Measurements from ENCODE around the gene PTPRD. TPM values are rescaled to one million over a fixed set of nuclear protein-coding genes. Genes with fewer than 3 reads are reported as not detected.

PTPRD gene
- total RNA-seq, 3 donors from 2014 or later (not counting 1 experiment from before 2014, with no cell fraction given): 0.05 to 0.68 TPM; not detected in 1

GRCh38 chr9:8685825-8686224, 1927.0 kb downstream of the PTPRD start:
- DNase-seq: no peak
- Mint-ChIP-seq H3K36me3 (no peaks in the 10 kb centered on the region), H3K4me3 (no peak overlapping the region), H3K27ac (no peak overlapping the region), H3K4me1 (no peaks in the 10 kb centered on the region), H3K9me3 (peaks cover 0 to 2% of the 10 kb centered on the region in 2 donors), H3K27me3 (ENCODE audit: low read depth in 2 of 2) (no peaks in the 10 kb centered on the region)
- Histone ChIP-seq H3K27ac (ENCODE audit: low read length) (no peak overlapping the region), H3K9me3 (ENCODE audit: control insufficient read depth, insufficient read depth, low read length) (no peaks in the 10 kb centered on the region), H3K36me3 (ENCODE audit: control insufficient read depth, insufficient read depth, low read length) (no peaks in the 10 kb centered on the region), H3K4me1 (ENCODE audit: control insufficient read depth, insufficient read depth, low read length) (no peaks in the 10 kb centered on the region), H3K4me3 (ENCODE audit: low read length) (no peak overlapping the region), H3K27me3 (ENCODE audit: control insufficient read depth, insufficient read depth, low read length) (no peaks in the 10 kb centered on the region)
- 93% methylated on average over 2 of the region's 3 CpGs for WGBS (ENCODE audit: insufficient coverage)
- no peak for ATAC-seq
- intact Hi-C loops (cut with micrococcal nuclease): no loop called here
- TF ChIP-seq, protein P1, sequence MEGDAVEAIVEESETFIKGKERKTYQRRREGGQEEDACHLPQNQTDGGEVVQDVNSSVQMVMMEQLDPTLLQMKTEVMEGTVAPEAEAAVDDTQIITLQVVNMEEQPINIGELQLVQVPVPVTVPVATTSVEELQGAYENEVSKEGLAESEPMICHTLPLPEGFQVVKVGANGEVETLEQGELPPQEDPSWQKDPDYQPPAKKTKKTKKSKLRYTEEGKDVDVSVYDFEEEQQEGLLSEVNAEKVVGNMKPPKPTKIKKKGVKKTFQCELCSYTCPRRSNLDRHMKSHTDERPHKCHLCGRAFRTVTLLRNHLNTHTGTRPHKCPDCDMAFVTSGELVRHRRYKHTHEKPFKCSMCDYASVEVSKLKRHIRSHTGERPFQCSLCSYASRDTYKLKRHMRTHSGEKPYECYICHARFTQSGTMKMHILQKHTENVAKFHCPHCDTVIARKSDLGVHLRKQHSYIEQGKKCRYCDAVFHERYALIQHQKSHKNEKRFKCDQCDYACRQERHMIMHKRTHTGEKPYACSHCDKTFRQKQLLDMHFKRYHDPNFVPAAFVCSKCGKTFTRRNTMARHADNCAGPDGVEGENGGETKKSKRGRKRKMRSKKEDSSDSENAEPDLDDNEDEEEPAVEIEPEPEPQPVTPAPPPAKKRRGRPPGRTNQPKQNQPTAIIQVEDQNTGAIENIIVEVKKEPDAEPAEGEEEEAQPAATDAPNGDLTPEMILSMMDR (IDR thresholded peaks at IDR 0.05): no peak

GRCh38 chr9:8684978-8685708, 1927.7 kb downstream of the PTPRD start:
- H3K36me3 ChIP-seq (ENCODE audit: control insufficient read depth, insufficient read depth, low read length): no peaks in the 10 kb centered on the region
- ATAC-seq (no peak), DNase-seq (no peak)
- no peaks in the 10 kb centered on the region for H3K4me1 Mint-ChIP-seq
- intact Hi-C loops (cut with micrococcal nuclease): no loop called here
- H3K36me3 Mint-ChIP-seq: no peaks in the 10 kb centered on the region
- no peaks in the 10 kb centered on the region for H3K4me1 ChIP-seq (ENCODE audit: control insufficient read depth, insufficient read depth, low read length)
- no peaks in the 10 kb centered on the region for H3K27me3 Mint-ChIP-seq (ENCODE audit: low read depth in 2 of 2)
- H3K9me3 Mint-ChIP-seq: peaks cover 0 to 2% of the 10 kb centered on the region in 2 donors
- TF ChIP-seq, protein P1 (IDR thresholded peaks at IDR 0.05): no peak
- H3K4me3 Mint-ChIP-seq: no peak overlapping the region
- H3K9me3 ChIP-seq (ENCODE audit: control insufficient read depth, insufficient read depth, low read length): no peaks in the 10 kb centered on the region
- H3K27ac Mint-ChIP-seq: no peak overlapping the region
- H3K4me3 ChIP-seq (ENCODE audit: low read length): no peak overlapping the region
- no peaks in the 10 kb centered on the region for H3K27me3 ChIP-seq (ENCODE audit: control insufficient read depth, insufficient read depth, low read length)
- 70% methylated on average over 2 of the region's 4 CpGs for WGBS (ENCODE audit: insufficient coverage)
- no peak overlapping the region for H3K27ac ChIP-seq (ENCODE audit: low read length)

DNA sequence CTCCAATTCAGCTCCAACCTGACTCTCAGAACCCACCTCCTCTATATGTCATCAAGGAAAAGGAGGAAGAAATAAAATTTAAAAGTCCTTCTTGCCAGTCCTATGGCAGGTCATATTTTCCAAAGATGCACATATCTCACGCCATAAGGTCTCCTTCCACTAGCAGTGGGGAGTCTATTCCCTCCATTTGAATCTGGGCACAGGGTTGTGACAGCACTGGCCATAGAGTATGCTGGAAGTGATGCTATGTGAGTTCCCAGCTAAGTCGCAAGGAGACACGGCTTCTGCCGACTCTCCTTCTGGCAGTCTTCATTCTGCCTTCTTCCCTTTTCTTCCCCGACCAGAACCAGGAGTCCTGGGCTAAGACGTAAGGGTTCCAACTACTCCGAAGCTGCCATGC, 1929.3 kb downstream of the PTPRD start:
- TF ChIP-seq, protein P1 (IDR thresholded peaks at IDR 0.05): no peak
- 88% methylated on average over 7 of the region's 7 CpGs for WGBS (ENCODE audit: insufficient coverage)
- no peak overlapping the region for H3K4me3 ChIP-seq (ENCODE audit: low read length)
- no peaks in the 10 kb centered on the region for H3K9me3 ChIP-seq (ENCODE audit: control insufficient read depth, insufficient read depth, low read length)
- Mint-ChIP-seq H3K4me1 (no peaks in the 10 kb centered on the region), H3K4me3 (no peak overlapping the region), H3K36me3 (no peaks in the 10 kb centered on the region), H3K27me3 (ENCODE audit: low read depth in 2 of 2) (no peaks in the 10 kb centered on the region), H3K27ac (no peak overlapping the region), H3K9me3 (no peaks in the 10 kb centered on the region)
- DNase-seq (no peak), ATAC-seq (no peak)
- H3K27me3 ChIP-seq (ENCODE audit: control insufficient read depth, insufficient read depth, low read length): no peaks in the 10 kb centered on the region
- intact Hi-C loops (cut with micrococcal nuclease): no loop called here
- no peak overlapping the region for H3K27ac ChIP-seq (ENCODE audit: low read length)
- no peaks in the 10 kb centered on the region for H3K4me1 ChIP-seq (ENCODE audit: control insufficient read depth, insufficient read depth, low read length)
- no peaks in the 10 kb centered on the region for H3K36me3 ChIP-seq (ENCODE audit: control insufficient read depth, insufficient read depth, low read length)

GRCh38 chr9:8680658-8681057, 1932.1 kb downstream of the PTPRD start:
- TF ChIP-seq, protein P1 (IDR thresholded peaks at IDR 0.05): no peak
- H3K27me3 ChIP-seq (ENCODE audit: control insufficient read depth, insufficient read depth, low read length): no peaks in the 10 kb centered on the region
- ATAC-seq (no peak), DNase-seq (no peak)
- 79% methylated on average over 2 of the region's 2 CpGs for WGBS (ENCODE audit: insufficient coverage)
- Mint-ChIP-seq H3K27ac (no peak overlapping the region), H3K36me3 (no peaks in the 10 kb centered on the region), H3K4me1 (no peaks in the 10 kb centered on the region), H3K9me3 (no peaks in the 10 kb centered on the region), H3K27me3 (ENCODE audit: low read depth in 2 of 2) (no peaks in the 10 kb centered on the region), H3K4me3 (no peak overlapping the region)
- no peaks in the 10 kb centered on the region for H3K9me3 ChIP-seq (ENCODE audit: control insufficient read depth, insufficient read depth, low read length)
- intact Hi-C loops (cut with micrococcal nuclease): no loop called here
- no peaks in the 10 kb centered on the region for H3K4me1 ChIP-seq (ENCODE audit: control insufficient read depth, insufficient read depth, low read length)
- no peak overlapping the region for H3K27ac ChIP-seq (ENCODE audit: low read length)
- no peak overlapping the region for H3K4me3 ChIP-seq (ENCODE audit: low read length)
- H3K36me3 ChIP-seq (ENCODE audit: control insufficient read depth, insufficient read depth, low read length): no peaks in the 10 kb centered on the region
